K562 (cell line): Measurements from ENCODE around the gene CFAP90. TPM values are rescaled to one million over a fixed set of nuclear protein-coding genes. Genes with fewer than 3 reads are reported as not detected.

Experiments used
- ARID4B ChIP-seq: sonication (generic); formaldehyde crosslinking; IDR thresholded peaks from 2 replicates; pipeline ENCODE4 v1.8.0; 2022; ENCODE audit warnings: mild to moderate bottlenecking, missing genetic modification reagents
- ATF3 ChIP-seq, 2 experiments: fragments of 450-650 bp in 1 of 2; sonication (generic) in 1 of 2; formaldehyde crosslinking in 1 of 2; IDR thresholded peaks in 1 of 2; conservative IDR thresholded peaks in 1 of 2; 2 replicates each; pipeline versions ENCODE4 v1.6.1 to v1.8.1; 2016 to 2023; ENCODE audit warnings: mild to moderate bottlenecking in 2 of 2, moderate library complexity in 2 of 2, inconsistent platforms in 1 of 2, missing genetic modification reagents in 1 of 2
- CCNT2 ChIP-seq: IDR thresholded peaks from 2 replicates; pipeline ENCODE4 v1.6.1; 2011; ENCODE audit warnings: borderline replicate concordance, low read depth, mild to moderate bottlenecking, moderate library complexity, mixed read lengths, low read length; ENCODE audit not compliant: insufficient read length; ENCODE audit errors: extremely low read depth
- CEBPB ChIP-seq: fragments of 450-650 bp; IDR thresholded peaks from 2 replicates; pipeline ENCODE4 v1.6.1; 2016; ENCODE audit warnings: missing genetic modification characterization, missing compliant biosample characterization
- FIP1L1 ChIP-seq: fragments of 200-400 bp; formaldehyde crosslinking; IDR thresholded peaks from 2 replicates; pipeline ENCODE4 v1.6.1; 2018; ENCODE audit warnings: mild to moderate bottlenecking, low read depth, low read length; ENCODE audit not compliant: poor library complexity, severe bottlenecking
- POLR2B ChIP-seq: fragments of 450-650 bp; IDR thresholded peaks from 2 replicates; pipeline ENCODE4 v1.6.1; 2018; ENCODE audit warnings: low read depth; ENCODE audit not compliant: partially characterized antibody
- SMAD3 ChIP-seq: fragments of 450-650 bp; formaldehyde crosslinking; conservative IDR thresholded peaks from 2 replicates; pipeline ENCODE4 v1.4.0; 2020; ENCODE audit warnings: mild to moderate bottlenecking
- TEAD1 ChIP-seq, 2 experiments: fragments of 450-650 bp in 1 of 2; sonication (generic) in 1 of 2; formaldehyde crosslinking; IDR thresholded peaks; 2 replicates each; pipeline versions ENCODE4 v1.4.0 to v1.8.0; 2020 to 2022; ENCODE audit warnings: mild to moderate bottlenecking in 2 of 2, missing genetic modification reagents in 1 of 2
- ZNF318 ChIP-seq, 2 experiments: fragments of 450-650 bp; IDR thresholded peaks; 2 replicates each; pipeline ENCODE4 v1.6.1; 2016; ENCODE audit warnings: mild to moderate bottlenecking in 2 of 2, borderline replicate concordance in 1 of 2, low read depth in 1 of 2, moderate library complexity in 1 of 2
- ZNF551 ChIP-seq: fragments of 250-450 bp; sonication (Bioruptor Pico); IDR thresholded peaks from 2 replicates; pipeline ENCODE4 v1.5.0; 2021; ENCODE audit warnings: mild to moderate bottlenecking, moderate library complexity
- ZNF707 ChIP-seq: fragments of 250-450 bp; sonication (Bioruptor Pico); conservative IDR thresholded peaks from 2 replicates; pipeline ENCODE4 v1.8.0; 2022; ENCODE audit warnings: inconsistent platforms, mild to moderate bottlenecking, moderate library complexity
- polyA plus RNA-seq, 8 experiments: library from polyadenylated mRNA; depleted of rRNA in 4 of 8; stranded (reverse) in 5 of 8; unstranded in 3 of 8; fragments of >200 nt; fragmentation: Nextera tagmentation in 2 of 8; fragmentation: Illumina TruSeq in 1 of 8; extraction: Ambion mirVana in 2 of 8; extraction: Trizol in 1 of 8; gene quantifications; 2 replicates each; pipeline versions ENCODE4 v1.2.1 to v1.2.3, GENCODE V29; 2011 to 2014; ENCODE audit warnings: inconsistent platforms in 1 of 8, missing spikeins in 1 of 8
- total RNA-seq, 7 experiments: library from RNA; depleted of rRNA in 6 of 7; stranded (reverse); fragments of >200 nt in 6 of 7; fragmentation: Illumina TruSeq in 2 of 7; extraction: Trizol in 2 of 7; gene quantifications; 2 replicates each; pipeline versions ENCODE4 v1.2.1 to v1.2.3, GENCODE V29; 2011 to 2021; ENCODE audit warnings: low replicate concordance in 1 of 7

Gene CFAP90
- total and polyA plus RNA-seq, 9 of the 15 experiments (the other 6 are each of a cell fraction or from before 2014, with no cell fraction given) = not detected

- TF ChIP-seq ATF3 (IDR thresholded peaks at IDR 0.05) = 0 out of 2 replicates have a peak, but pooled peaks have one; percentile 32
- TF ChIP-seq ATF3 (CRISPR knock-in tag; conservative IDR thresholded peaks at IDR 0.05) = no peak
- TF ChIP-seq ARID4B = no peak
- TF ChIP-seq CEBPB (tag) = peak; percentile 77
- TF ChIP-seq CCNT2 = no peak
- TF ChIP-seq ZNF551 (CRISPR knock-in tag) = no peak
- no peak for TF ChIP-seq SMAD3
- TF ChIP-seq TEAD1 (CRISPR knock-in tag; IDR thresholded peaks at IDR 0.05) = no peak
- no peak for TF ChIP-seq FIP1L1
- no peak for TF ChIP-seq POLR2B
- TF ChIP-seq ZNF318 (IDR thresholded peaks at IDR 0.05; ENCODE audit: borderline replicate concordance in 1 of 2, low read depth in 1 of 2) = no peak
- no peak for TF ChIP-seq ZNF707 (CRISPR knock-in tag)
Observed at GRCh38 chr5:7802855-7803254, 48.1 kb downstream of the CFAP90 start (continued).
